ENCODE measurements around the gene SPECC1L.
"Not testable (repeated sequence)": the region's sequence is repeated elsewhere in the genome, so short reads cannot be mapped to it uniquely, and the experiment has no call there.

SPECC1L gene, protein sequence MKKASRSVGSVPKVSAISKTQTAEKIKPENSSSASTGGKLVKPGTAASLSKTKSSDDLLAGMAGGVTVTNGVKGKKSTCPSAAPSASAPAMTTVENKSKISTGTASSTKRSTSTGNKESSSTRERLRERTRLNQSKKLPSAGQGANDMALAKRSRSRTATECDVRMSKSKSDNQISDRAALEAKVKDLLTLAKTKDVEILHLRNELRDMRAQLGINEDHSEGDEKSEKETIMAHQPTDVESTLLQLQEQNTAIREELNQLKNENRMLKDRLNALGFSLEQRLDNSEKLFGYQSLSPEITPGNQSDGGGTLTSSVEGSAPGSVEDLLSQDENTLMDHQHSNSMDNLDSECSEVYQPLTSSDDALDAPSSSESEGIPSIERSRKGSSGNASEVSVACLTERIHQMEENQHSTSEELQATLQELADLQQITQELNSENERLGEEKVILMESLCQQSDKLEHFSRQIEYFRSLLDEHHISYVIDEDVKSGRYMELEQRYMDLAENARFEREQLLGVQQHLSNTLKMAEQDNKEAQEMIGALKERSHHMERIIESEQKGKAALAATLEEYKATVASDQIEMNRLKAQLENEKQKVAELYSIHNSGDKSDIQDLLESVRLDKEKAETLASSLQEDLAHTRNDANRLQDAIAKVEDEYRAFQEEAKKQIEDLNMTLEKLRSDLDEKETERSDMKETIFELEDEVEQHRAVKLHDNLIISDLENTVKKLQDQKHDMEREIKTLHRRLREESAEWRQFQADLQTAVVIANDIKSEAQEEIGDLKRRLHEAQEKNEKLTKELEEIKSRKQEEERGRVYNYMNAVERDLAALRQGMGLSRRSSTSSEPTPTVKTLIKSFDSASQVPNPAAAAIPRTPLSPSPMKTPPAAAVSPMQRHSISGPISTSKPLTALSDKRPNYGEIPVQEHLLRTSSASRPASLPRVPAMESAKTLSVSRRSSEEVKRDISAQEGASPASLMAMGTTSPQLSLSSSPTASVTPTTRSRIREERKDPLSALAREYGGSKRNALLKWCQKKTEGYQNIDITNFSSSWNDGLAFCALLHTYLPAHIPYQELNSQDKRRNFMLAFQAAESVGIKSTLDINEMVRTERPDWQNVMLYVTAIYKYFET

DNA sequence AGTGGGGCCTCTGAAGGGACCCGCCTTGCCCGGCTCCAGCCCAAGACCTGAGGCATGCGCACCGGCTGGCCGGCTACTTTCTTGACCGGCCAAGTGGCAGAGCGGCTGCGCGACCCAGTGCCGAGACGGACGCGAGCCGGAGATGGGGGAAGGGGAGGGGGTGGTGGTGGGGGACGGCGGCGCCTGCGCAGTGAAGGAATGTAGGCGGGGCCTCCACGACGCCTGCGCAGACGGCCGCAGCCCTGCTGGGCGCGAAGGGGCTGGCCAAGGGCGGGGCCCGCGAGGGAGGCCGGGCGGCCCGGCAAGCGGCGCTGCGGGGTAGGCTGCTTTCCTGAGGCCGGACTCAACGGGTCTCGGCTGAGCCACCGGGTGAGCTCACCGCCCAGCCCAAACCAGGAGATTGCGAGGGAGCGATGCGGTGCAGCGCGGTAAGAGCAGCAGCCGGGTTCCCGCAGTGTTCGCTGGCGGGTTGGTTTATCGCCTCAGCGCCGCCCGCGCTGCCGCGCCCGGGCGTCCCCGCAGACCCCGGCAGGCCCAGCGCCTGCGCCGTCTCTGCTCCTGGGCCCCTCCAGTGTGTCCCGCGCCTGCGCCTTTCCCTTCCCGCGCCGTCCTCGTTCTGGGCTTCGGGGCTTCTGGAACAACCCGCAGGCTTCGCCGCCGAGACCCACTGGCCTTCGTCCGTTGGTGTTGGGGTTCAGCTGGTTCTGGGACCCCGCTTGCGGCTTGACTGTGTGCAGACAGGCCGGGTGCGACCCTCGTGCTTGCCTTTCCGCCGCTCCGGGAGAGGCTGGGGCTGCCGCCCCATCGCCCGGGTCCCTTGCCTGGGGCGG lies at the start of gene SPECC1L:
Gene SPECC1L, plus strand, starts transcription at position 276 of the 830 bp plus-strand sequence. CDS start 31,401 bp downstream, outside the sequence.
- DNase-seq, result peak; percentile 93

DNA sequence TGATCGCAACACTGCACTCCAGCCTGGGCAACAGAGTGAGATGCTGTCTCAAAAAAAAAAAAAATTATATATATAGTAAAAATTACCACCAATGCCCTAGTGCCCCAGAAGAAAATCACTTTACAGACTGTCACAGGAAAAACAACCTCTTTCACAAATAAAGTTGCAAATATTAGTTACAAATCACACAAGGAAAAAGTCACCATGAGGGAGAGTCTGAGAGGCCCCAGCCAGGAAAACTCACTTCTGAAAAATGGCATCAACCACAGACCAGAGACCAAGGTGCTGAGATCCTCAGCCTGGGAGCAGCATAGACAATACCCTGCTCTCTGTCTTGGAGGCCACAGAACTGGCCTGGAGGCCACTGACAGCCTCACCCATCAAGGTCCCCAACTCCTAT lies 46.2 kb upstream of the SPECC1L start:
- no peak for DNase-seq

DNA sequence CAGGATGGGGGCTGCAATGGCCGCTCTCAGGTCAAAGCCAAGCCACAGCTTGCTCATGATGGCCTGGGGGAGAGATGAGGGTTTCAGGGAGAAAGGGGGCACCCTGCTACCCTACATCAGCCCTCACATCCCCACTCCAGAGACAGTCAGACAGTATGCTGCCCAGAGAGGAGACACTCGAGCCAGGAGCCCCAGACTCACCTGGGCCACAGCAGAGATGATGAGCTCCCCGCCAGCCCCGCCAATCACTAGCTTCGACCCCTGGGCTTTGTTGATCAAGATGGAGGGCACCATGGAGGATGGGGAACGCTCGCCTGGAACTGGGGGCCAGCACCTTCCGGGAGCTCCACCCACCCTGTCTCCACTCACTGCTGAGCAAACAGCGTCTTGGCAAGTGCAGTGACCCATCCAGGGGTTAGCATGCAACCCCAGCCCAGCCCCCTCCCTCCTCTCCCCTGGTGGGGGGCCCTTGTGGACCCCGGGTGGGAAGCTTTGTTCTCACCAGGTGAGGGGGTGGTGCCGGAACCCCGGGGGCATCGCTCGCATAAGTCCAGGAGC lies 45.5 kb upstream of the SPECC1L start:
- no peak for DNase-seq

DNA sequence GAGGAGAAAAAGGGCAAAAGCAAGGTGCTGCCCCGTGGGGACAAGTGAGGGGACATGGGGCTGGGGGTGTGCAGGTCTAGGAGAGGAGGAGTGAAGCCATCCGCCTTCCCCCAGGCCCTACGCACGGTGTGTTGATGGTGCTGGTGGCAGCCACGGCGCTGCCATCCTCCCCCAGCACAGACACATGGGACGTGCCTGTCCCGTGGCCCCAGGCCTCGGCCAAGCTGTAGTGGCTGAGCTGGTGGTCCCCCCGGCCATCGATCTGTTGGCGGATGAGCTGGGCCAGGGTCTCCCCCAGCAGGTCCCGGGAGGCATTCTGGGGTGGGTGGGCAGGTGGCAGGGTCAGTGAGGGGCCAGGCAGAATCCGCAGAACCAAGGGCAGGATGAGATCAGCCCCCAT lies 44.7 kb upstream of the SPECC1L start:
- DNase-seq, result no peak

DNA sequence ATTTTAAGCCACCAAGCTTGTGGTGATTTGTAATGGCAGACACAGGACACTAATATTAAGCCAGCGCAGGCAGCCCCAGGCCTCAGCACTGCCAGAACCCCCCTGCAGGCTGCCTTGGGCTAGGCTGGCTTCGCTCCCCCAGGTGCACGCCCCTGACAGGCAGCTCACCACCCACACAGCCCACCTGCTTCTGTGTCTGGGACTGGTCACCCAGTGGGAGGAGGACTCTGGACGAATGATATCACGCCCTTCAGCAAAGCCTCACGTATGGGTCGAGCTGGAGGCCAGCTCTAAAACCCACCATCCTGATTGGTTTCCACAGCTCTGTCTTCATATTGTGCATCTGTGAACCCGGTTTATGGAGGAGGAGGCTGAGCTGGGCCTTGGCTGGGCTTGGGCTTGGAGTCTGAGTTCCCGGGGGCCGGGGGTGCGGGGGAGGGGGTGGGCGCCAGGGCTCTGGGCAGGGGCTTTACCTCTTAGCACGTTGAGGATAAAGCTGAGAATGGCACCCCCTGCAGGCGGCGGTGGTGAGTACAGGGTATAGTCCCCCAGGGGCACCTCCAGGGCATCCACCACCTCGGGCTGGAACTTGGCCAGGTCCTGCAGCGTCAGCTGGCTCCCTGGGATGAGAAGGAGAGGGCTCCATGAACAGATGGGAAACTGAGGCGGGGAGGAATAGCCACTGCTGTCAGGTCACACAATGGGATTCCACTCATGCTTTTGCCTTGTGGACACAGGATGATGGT lies 39.5 kb upstream of the SPECC1L start:
- peak; percentile 83 for DNase-seq

DNA sequence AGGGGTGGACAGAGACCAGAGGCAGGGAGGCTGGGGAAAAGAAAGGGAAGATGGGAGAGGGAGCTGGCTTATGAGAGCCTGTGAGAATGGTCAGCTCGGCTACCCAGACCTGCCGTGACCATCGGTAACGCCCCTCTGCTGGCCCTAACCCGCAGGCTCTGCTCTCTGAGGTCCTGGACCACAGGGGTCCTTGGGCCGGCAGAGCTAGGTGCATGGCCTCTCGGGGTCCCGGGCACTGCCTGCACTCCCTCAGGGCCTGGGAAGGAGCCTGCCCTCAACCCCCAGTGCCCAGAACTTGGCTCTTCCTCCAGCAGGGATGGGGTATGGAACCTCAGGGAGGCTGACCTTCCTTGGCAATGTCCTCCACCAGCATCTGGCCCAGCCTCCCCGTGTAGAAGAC lies 38.9 kb upstream of the SPECC1L start:
- DNase-seq, result no peak

DNA sequence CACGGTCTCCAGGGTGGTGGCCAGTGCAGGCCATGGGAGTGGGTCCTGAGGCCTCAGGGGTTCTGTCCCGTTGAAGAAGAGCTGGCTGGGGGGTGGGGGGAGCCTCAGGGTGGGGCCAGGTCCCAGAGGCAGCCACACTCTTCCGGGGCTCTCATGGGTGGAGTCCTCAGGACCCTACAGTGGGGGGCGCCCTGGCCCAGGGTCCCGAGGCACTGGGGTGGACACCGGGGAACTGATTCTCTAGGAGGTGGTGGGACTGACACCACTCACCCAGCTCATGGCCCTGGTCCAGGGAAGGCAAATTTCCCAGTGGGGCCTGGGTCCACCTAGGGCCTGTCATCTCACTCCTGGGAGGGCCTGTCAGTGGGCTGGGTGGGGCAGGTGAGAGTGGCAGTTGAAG lies 38.5 kb upstream of the SPECC1L start:
- DNase-seq, result no peak

DNA sequence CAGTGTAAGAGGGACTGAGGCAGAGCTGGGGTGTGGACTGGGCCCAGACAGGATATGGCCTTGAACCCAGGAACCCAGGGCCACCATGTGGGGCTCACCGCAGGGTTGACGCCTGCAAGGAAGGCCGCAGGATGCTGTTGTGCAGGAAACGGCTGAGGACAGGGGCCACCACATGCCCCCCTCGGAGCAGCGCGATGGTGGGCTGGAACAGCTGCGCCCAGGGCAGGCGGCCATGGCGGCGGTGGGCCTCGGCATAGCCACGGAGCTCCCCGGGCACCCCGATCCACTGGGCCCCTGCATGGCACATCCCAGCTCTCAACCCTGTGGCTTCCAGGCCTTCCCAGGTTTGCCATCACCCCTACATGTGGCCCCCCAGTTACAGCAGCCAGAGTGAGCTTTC lies 37.9 kb upstream of the SPECC1L start:
- DNase-seq, result no peak

DNA sequence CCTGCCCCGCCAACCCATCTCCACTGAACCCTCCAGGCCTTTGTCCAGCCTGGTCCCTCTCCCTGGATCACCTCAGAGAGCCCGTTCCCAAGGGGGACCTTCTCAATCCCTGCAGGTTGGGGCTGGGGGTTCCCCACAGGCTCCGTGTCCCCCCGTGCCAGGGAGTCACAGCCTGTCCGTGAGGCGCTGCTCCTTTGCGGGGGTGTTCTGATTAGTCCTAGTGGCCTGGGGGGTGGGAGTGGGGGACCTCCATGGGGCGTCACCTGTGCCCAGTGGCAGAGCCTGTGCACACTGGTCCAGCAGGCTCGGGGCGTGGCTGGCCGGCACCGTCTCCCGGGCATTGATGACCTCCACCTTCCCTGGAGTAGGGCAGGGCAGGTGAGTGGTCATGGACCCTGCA lies 37.4 kb upstream of the SPECC1L start:
- no peak for DNase-seq

DNA sequence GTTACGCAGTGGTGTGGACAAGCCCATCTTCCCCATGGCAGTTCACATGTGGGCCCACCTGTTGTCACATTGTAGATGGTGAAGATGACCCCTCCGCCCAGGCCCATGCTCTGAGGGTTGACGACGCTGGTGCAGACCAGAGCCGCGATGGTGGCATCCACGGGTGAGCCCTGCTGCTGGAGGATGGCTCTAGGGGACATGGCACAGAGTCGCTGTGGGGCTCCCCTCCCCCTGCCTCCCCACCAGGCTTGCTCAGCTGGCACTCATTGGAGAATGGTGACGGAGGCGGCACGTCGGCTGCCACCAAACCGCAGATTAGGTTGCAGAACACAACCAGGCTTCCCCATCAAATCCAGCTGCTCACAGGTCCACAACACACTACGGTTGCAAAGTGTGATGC lies 36.8 kb upstream of the SPECC1L start:
- DNase-seq, result no peak

DNA sequence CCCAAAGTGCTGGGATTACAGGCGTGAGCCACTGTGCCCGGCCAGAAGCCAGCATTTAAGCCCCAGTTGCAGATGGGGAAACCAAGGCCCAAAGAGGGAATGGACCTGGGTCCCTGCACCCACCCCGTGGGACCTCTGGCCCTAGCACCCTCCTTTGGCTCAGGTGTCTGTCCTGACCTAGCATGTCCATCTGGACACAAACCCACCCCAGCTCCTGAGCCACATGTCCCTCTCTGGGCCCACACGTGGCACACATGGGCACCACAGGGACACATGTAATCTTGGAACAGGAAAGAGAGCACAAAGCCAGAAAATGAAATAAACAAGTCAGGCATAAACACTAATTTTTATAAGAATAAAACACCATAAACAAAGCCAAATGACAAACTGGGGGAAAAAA lies 35.3 kb upstream of the SPECC1L start:
- DNase-seq, result no peak

DNA sequence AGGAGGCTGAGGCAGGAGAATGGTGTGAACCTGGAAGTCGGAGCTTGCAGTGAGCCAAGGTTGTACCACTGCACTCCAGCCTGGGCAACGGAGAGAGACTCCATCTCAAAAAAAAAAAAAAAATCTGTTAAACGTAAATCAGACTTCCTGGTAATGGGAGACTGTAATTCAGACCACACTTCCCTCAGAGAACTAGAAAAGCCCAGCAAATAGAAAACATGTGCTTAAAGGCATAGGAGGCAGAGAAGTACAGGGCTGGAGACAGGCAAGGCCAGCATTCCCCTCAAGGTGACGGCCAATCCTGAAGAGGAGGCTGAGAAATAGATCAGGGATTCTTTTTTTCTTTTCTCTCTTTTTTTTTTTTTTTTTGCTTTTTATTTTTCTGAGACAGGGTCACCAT lies 34.0 kb upstream of the SPECC1L start:
- no peak for DNase-seq

DNA sequence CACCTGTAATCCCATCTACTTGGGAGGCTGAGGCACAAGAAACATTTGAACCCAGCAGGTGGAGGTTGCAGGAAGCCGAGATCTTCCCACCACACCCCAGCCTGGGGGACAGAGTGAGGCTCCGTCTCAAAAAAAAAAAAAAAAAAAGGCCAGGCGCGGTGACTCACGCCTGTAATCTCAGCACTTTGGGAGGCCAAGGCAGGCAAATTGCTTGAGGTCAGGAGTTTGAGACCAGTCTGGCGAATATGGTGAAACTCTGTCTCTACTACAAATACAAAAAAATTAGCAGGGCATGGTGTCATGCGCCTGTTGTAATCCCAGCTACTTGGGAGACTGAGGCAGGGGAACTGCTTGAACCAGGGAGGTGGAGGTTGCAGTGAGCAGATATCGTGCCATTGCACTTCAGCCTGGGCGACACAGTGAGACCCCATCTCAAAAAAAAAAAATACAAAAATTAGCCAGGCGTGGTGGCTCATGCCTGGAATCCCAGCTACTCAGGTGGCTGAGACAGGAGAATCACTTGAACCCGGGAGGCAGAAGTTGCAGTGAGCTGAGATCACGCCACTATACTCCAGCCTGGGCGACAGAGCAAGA lies 32.4 kb upstream of the SPECC1L start:
- not testable (repeated sequence) for DNase-seq

DNA sequence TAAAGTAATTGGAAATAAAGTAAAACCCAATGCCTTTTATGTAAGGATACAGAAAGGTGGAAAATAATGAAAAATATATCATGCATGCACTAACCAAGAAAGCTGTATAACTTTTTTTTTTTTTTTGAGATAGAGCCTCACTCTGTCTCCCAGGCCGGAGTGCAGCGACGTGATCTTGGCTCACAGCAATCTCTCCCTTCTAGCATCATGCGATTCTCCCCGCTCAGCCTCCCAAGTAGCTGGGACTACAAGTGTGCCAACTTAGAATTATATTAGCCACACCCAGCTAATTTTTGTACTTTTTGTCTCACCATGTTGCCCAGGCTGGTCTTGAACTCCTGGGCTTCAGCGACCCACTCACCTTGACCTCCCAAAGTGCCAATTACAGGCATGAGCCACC lies 30.2 kb upstream of the SPECC1L start:
- no peak for DNase-seq

DNA sequence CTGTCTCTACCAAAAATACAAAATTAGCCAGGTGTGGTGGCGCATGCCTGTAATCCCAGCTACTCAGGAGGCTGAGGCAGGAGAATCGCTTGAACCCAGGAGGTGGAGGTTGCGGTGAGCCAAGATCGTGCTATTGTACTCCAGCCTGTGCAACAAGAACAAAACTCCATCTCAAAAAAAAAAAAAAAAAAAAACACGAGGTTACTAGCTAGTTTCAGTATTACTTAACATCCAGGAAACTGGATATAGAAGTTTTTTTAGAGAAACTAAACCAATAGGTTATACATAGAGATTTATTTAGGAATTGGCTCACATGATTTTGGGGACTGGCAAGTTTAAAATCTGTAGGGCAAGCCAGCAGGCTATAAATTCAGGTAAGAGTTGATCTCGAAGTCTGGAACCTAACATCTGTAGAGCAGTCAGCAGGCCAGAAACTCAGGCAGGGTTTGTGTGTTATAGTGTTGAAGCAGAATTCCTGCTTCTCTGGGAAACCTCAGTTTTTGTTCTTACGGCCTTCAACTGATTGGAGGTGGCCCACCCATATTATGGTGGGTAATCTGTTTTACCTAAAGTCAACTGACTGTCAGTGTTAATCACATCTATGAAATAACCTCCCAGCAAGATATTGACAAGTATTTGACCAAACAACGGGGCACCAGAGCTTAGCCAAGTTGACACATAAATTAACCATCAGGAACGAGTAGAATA lies 29.5 kb upstream of the SPECC1L start:
- not testable (repeated sequence) for DNase-seq

DNA sequence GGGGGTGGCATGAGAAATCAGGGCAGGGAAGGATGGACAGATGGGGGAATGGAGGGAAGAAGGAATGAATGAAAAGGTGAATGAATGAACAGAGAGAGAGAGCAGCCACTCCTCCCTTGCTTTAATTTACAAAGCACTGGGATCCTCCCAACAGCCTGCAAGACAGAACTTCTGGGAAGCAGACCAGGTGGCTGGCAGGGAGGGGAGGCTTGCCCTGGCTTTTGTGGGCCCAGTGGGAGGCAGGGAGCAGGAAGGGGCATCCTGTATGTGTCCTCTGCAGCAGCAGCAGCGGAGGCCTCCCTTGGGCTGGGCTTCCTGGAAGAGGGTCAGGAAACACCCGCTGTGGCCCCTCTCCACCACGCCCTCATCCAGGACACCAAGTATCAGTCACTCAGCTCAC lies 27.2 kb upstream of the SPECC1L start:
- DNase-seq, result not testable (repeated sequence)

DNA sequence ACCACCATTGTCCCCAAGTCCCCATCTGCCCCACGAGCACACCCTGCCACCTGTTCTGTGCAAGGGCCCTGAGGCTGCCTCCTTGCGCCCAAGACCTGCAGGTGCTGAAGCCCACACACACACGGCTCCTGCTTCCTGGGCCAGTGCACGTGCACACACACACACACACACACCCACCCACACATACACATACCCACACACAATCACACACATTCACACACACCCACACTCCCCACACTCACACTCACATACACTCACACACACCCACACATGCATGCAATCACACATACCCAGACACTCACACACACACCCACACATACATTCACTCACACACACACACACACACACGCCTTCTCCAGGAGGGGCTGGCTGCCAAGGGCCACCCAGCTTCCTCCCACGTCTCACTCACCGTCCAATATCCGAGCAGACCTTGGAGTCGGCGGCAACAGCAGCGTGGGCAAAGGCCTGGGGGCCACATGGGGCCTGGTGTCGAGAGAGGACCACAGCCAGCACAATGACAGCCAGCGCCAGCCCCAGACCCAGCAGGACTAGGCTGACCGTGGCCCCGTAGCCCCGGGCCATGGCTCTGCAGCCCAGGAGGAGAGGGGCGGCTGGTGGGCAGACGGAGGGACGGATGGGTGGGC lies 26.4 kb upstream of the SPECC1L start:
- DNase-seq, result no peak

DNA sequence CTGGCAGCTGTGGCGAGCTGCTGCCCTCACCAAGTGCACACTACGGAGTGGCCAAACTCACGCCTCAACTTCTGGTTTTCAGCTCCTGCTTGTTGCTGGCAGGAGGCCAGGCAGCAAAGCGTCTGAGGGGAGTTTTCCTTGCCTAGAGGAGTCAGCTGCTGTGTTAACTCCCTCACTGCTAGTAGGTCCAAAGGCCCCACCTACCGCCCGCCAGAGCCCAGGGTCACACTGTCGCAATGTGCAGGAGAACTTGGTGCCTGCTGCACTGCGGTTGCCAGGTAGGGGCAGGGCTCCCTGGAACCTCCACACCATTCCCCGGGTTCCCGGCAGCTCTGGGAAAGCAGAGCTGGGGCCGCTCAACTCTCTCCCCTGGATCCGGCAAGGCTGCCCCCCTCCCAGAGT lies 25.6 kb upstream of the SPECC1L start, which contains the start of gene GGT5:
Gene GGT5, minus strand, starts transcription at position 53 of the 402 bp plus-strand sequence. CDS start 357 bp downstream, outside the sequence.
- not testable (repeated sequence) for DNase-seq
